Keratinocyte (primary cell): ENCODE results near the gene XKR8.

Experiments
- EZH2 ChIP-seq: IDR thresholded peaks from one replicate; pipeline ENCODE4 v1.6.1; 2012; ENCODE audit warnings: inconsistent platforms, mild to moderate bottlenecking, low read length, moderate library complexity
- TF ChIP-seq, protein P1 (sequence below), 3 experiments: IDR thresholded peaks in 1 of 3; conservative IDR thresholded peaks in 1 of 3; optimal IDR thresholded peaks in 1 of 3; 2 replicates in 2 of 3; 3 replicates in 1 of 3; pipeline versions ENCODE3 to v1.5.1; 2011; ENCODE audit warnings: low read length in 3 of 3, mild to moderate bottlenecking in 3 of 3, moderate library complexity in 2 of 3, control low read depth in 1 of 3, inconsistent platforms in 1 of 3; ENCODE audit not compliant: insufficient read depth in 2 of 3; ENCODE audit errors: extremely low read depth in 1 of 3

- TF ChIP-seq, protein P1, sequence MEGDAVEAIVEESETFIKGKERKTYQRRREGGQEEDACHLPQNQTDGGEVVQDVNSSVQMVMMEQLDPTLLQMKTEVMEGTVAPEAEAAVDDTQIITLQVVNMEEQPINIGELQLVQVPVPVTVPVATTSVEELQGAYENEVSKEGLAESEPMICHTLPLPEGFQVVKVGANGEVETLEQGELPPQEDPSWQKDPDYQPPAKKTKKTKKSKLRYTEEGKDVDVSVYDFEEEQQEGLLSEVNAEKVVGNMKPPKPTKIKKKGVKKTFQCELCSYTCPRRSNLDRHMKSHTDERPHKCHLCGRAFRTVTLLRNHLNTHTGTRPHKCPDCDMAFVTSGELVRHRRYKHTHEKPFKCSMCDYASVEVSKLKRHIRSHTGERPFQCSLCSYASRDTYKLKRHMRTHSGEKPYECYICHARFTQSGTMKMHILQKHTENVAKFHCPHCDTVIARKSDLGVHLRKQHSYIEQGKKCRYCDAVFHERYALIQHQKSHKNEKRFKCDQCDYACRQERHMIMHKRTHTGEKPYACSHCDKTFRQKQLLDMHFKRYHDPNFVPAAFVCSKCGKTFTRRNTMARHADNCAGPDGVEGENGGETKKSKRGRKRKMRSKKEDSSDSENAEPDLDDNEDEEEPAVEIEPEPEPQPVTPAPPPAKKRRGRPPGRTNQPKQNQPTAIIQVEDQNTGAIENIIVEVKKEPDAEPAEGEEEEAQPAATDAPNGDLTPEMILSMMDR (optimal IDR thresholded peaks at IDR 0.05 in 1 of 3, IDR thresholded peaks at IDR 0.05 in 1 of 3, conservative IDR thresholded peaks at IDR 0.05 in 1 of 3; ENCODE audit: extremely low read depth in 1 of 3, insufficient read depth in 2 of 3, low read length in 3 of 3), result no peak
- TF ChIP-seq EZH2, result no peak
Measured at GRCh38 chr1:27949027-27949426, 10.7 kb upstream of the XKR8 start.
